ENCODE results near the gene CR1.

DNA sequence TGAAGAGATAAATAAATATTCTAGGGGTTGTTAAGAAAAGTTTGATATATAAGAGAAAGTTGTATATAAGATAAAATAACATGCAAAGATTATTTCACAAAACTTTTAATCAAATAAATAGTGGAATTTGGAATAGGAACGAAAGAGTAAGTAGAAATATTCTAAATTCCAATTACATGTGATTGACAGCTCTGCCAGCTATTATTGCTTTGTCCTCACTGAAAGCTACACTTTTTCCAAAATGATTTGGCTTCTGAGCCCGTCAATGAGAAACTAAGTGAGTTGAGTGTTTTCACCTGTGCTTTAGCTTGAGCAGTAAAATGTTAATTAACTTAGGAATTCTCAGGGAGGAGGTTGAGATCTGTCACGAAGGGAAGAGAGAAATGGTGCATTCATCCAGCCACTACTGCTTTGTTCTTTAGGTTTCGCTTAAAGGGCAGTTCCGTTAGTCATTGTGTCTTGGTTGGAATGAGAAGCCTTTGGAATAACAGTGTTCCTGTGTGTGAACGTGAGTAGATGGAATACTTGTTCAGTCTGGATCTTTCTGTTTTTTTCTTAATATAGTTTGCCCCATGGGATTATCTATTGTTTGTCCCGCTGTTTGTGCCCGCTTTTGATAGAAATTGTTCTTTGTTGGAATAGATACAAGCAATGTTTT, 85.7 kb downstream of the CR1 start:
- TF ChIP-seq POLR2A (IDR thresholded peaks at IDR 0.05), result no peak
- TF ChIP-seq CTCF (IDR thresholded peaks at IDR 0.05), result no peak

All from testis (tissue), 2 donors.